ENCODE results near the gene TINCR. TPM values are rescaled to one million over a fixed set of nuclear protein-coding genes. Genes with fewer than 3 reads are reported as not detected.

TINCR gene
- total RNA-seq, 2 donors from 2014 or later = 6.7 to 8.4 TPM

GRCh38 chr19:5592531-5593342 lies 25.0 kb upstream of the TINCR start:
- no peak for DNase-seq (ENCODE audit: low spot score)
- Histone ChIP-seq H3K9me3 (no peaks in the 10 kb centered on the region), H3K4me1 (replicated peaks) (no peaks in the 10 kb centered on the region), H3K4me3 (no peak overlapping the region), H3K27ac (no peak overlapping the region), H3K36me3 (peaks cover 34 to 67% of the 10 kb centered on the region in 2 donors), H3K27me3 (replicated peaks; ENCODE audit: insufficient read depth) (no peaks in the 10 kb centered on the region)
- intact Hi-C loops (cut with DNase I) = no loop called here
- 81% methylated on average over 24 of the region's 24 CpGs for WGBS
- TF ChIP-seq POLR2A (IDR thresholded peaks at IDR 0.05) = no peak
- TF ChIP-seq, protein P1, sequence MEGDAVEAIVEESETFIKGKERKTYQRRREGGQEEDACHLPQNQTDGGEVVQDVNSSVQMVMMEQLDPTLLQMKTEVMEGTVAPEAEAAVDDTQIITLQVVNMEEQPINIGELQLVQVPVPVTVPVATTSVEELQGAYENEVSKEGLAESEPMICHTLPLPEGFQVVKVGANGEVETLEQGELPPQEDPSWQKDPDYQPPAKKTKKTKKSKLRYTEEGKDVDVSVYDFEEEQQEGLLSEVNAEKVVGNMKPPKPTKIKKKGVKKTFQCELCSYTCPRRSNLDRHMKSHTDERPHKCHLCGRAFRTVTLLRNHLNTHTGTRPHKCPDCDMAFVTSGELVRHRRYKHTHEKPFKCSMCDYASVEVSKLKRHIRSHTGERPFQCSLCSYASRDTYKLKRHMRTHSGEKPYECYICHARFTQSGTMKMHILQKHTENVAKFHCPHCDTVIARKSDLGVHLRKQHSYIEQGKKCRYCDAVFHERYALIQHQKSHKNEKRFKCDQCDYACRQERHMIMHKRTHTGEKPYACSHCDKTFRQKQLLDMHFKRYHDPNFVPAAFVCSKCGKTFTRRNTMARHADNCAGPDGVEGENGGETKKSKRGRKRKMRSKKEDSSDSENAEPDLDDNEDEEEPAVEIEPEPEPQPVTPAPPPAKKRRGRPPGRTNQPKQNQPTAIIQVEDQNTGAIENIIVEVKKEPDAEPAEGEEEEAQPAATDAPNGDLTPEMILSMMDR (IDR thresholded peaks at IDR 0.05) = no peak
- no peak for TF ChIP-seq POLR2AphosphoS5 (IDR thresholded peaks at IDR 0.05)

GRCh38 chr19:5591476-5591875 lies 23.7 kb upstream of the TINCR start:
- H3K27ac ChIP-seq = no peak overlapping the region
- H3K27me3 ChIP-seq (replicated peaks; ENCODE audit: insufficient read depth) = no peaks in the 10 kb centered on the region
- H3K36me3 ChIP-seq = peaks cover 30 to 58% of the 10 kb centered on the region in 2 donors
- peaks cover 3% of the 10 kb centered on the region for H3K4me1 ChIP-seq (replicated peaks)
- intact Hi-C loops (cut with DNase I) = no loop called here
- WGBS = 87% methylated on average over 17 of the region's 17 CpGs
- TF ChIP-seq, protein P1 (IDR thresholded peaks at IDR 0.05) = no peak
- TF ChIP-seq POLR2AphosphoS5 (IDR thresholded peaks at IDR 0.05) (no peak), POLR2A (IDR thresholded peaks at IDR 0.05) (no peak)
- H3K4me3 ChIP-seq = no peak overlapping the region
- no peak for DNase-seq (ENCODE audit: low spot score)
- H3K9me3 ChIP-seq = no peaks in the 10 kb centered on the region

DNA sequence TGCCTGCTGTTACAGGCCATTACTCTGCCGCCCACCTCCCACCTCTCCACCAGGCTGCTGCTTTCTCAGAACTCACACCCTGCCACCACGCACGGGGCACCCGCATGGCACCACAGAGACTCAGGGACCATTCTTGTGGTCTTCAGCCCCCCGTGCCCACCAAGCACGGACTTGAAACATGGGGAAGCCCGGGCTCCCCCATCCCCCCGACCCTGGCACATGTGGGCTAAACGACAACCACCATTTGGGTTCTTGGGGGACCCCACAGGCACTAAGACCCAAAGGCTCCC lies 23.1 kb upstream of the TINCR start:
- Histone ChIP-seq H3K4me1 (replicated peaks) (peaks cover 10% of the 10 kb centered on the region), H3K27ac (no peak overlapping the region), H3K36me3 (peaks cover 30 to 54% of the 10 kb centered on the region in 2 donors), H3K4me3 (no peak overlapping the region), H3K9me3 (no peaks in the 10 kb centered on the region), H3K27me3 (replicated peaks; ENCODE audit: insufficient read depth) (no peaks in the 10 kb centered on the region)
- WGBS = 92% methylated on average over 9 of the region's 9 CpGs
- intact Hi-C loops (cut with DNase I) = no loop called here
- no peak for DNase-seq (ENCODE audit: low spot score)
- TF ChIP-seq, protein P1 (IDR thresholded peaks at IDR 0.05) = no peak
- TF ChIP-seq POLR2AphosphoS5 (IDR thresholded peaks at IDR 0.05) = no peak
- TF ChIP-seq POLR2A (IDR thresholded peaks at IDR 0.05) = no peak

DNA sequence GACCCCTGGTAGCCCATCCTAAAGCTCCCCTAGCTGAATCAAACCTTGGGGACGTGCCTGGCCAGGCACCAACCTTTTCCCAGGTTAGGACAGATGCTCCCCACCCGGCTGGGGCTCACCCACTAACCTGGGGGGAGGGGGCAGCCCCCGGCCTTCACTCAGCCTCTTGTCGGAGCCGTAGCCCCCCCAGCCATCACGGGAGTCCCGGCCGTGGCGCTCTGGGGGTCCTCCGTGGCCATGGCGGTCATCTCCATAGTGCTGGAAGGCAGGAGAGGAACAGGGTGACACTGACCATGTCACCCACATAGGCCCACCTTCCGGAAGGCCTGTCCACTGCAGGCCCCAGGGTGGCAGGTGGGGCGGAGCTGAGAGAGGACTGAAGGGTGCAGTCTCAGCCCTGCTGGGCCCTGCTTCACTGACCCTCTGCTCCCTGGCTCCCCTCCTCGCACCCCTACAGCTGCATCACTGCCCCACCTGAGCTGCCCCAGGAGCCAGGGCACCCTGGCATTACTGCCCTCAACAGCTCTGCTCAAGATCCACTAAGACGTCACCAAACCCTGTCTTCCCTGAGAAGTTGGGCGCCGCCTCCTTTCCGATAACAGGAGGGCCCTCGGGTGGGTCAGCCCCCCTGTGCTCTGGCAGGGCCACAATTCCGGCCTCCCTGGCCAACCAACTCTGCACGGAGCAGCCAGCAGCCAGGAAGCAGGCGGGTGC lies 22.6 kb upstream of the TINCR start:
- Histone ChIP-seq H3K9me3 (no peaks in the 10 kb centered on the region), H3K4me1 (replicated peaks) (peaks cover 13% of the 10 kb centered on the region), H3K27me3 (replicated peaks; ENCODE audit: insufficient read depth) (no peaks in the 10 kb centered on the region), H3K4me3 (no peak overlapping the region), H3K36me3 (peaks cover 28 to 49% of the 10 kb centered on the region in 2 donors), H3K27ac (no peak overlapping the region)
- intact Hi-C loops (cut with DNase I) = no loop called here
- TF ChIP-seq POLR2A (IDR thresholded peaks at IDR 0.05) (no peak), POLR2AphosphoS5 (IDR thresholded peaks at IDR 0.05) (no peak)
- TF ChIP-seq, protein P1 (IDR thresholded peaks at IDR 0.05) = no peak
- 87% methylated on average over 21 of the region's 22 CpGs for WGBS
- DNase-seq (ENCODE audit: low spot score) = no peak

All from prostate gland (tissue), 2 donors.